Jurkat, Clone E6-1 (cell line): Measurements from ENCODE around the gene MALL.
"Not testable (repeated sequence)": the region's sequence is repeated elsewhere in the genome, so short reads cannot be mapped to it uniquely, and the experiment has no call there.

Experiments used
- DNase-seq: peaks from one replicate; pipeline ENCODE4 v3.0.0-alpha.2; 2011; ENCODE audit warnings: low read depth, low spot score
- H3K4me3 ChIP-seq: 2 replicates; pipeline ENCODE4 v1.5.1; 2011; ENCODE audit warnings: mild to moderate bottlenecking, low read length, control low read depth, moderate library complexity

MALL gene

GRCh38 chr2:110124038-110124825 is 8.6 kb upstream of the MALL start:
- no peak overlapping the region for H3K4me3 ChIP-seq
- DNase-seq: no peak

GRCh38 chr2:110121592-110121991 is 6.0 kb upstream of the MALL start:
- DNase-seq: no peak
- no peak overlapping the region for H3K4me3 ChIP-seq

GRCh38 chr2:110121052-110121334 is 5.4 kb upstream of the MALL start:
- DNase-seq: no peak
- no peak overlapping the region for H3K4me3 ChIP-seq

GRCh38 chr2:110120171-110121051 is 4.8 kb upstream of the MALL start:
- peak; percentile 69 for DNase-seq
- no peak overlapping the region for H3K4me3 ChIP-seq

- H3K4me3 ChIP-seq: no peak overlapping the region
- no peak for DNase-seq
These were observed 550 bp upstream of the MALL start for GRCh38 chr2:110116033-110116710.

- DNase-seq: no peak
- H3K4me3 ChIP-seq: no peak overlapping the region
These were observed 779 bp downstream of the MALL start for GRCh38 chr2:110114831-110115255.

GRCh38 chr2:110113961-110114591 is 1.5 kb downstream of the MALL start:
- H3K4me3 ChIP-seq: no peak overlapping the region
- DNase-seq: peak; percentile 46

- not testable (repeated sequence) for H3K4me3 ChIP-seq, DNase-seq
These were observed 7.3 kb downstream of the MALL start for GRCh38 chr2:110108291-110108690.

GRCh38 chr2:110107092-110108079 is 8.2 kb downstream of the MALL start:
- no peak for DNase-seq
- H3K4me3 ChIP-seq: no peak overlapping the region

GRCh38 chr2:110106642-110107041 is 9.0 kb downstream of the MALL start:
- no peak for DNase-seq
- H3K4me3 ChIP-seq: no peak overlapping the region

- no peak overlapping the region for H3K4me3 ChIP-seq
- DNase-seq: no peak
These were observed 9.8 kb downstream of the MALL start for GRCh38 chr2:110105608-110106467.

- no peak for DNase-seq
- no peak overlapping the region for H3K4me3 ChIP-seq
These were observed 10.4 kb downstream of the MALL start for GRCh38 chr2:110105183-110105582.

GRCh38 chr2:110104025-110104771 is 11.4 kb downstream of the MALL start:
- H3K4me3 ChIP-seq: no peak overlapping the region
- no peak for DNase-seq

GRCh38 chr2:110103061-110103961 is 12.3 kb downstream of the MALL start:
- DNase-seq: no peak
- no peak overlapping the region for H3K4me3 ChIP-seq

GRCh38 chr2:110101901-110102803 is 13.5 kb downstream of the MALL start:
- H3K4me3 ChIP-seq: no peak overlapping the region
- DNase-seq: no peak
